Suprapubic skin (tissue), 4 donors: ENCODE results near the gene XPO1.

Experiments
- EP300 ChIP-seq: sonication (generic); formaldehyde crosslinking; IDR thresholded peaks from one replicate; pipeline ENCODE4 v1.6.1; 2017; ENCODE audit warnings: antibody characterized with exemption
- POLR2A ChIP-seq, 2 donors: fragments of 450-650 bp; IDR thresholded peaks; one replicate each; pipeline ENCODE4 v1.6.1; 2017; ENCODE audit warnings: antibody characterized with exemption in 2 of 2, mild to moderate bottlenecking in 2 of 2, moderate library complexity in 2 of 2
- POLR2AphosphoS5 ChIP-seq, 3 donors: sonication (generic); formaldehyde crosslinking; IDR thresholded peaks; one replicate each; pipeline ENCODE4 v1.6.1; 2017; ENCODE audit warnings: antibody characterized with exemption in 3 of 3
- TF ChIP-seq, protein P1 (sequence below), 2 donors: fragments of 200-600 bp in 1 of 2; fragments of 450-650 bp in 1 of 2; sonication (generic) in 1 of 2; IDR thresholded peaks; one replicate each; pipeline ENCODE4 v1.5.1; 2016 to 2019; ENCODE audit warnings: antibody characterized with exemption in 2 of 2, mild to moderate bottlenecking in 1 of 2, moderate library complexity in 1 of 2

DNA sequence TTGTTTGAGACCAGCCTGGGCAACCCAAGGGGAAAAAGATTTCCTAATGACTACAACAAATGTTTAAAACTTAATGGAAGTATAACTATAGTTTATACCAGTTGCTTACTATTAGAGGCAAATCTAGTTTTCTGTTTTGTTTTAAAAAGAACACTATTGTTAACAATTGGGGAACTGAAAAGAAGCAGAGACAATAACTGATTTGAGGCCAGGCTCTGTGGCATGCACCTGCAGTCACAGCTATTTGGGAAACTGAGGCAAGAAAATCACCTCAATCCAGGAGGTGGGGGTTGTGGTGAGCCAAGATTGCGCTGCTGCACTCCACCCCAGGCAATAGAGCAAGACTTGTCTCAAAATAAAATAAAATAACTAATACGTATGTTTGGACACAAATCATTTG is 39.1 kb downstream of the XPO1 start:
- TF ChIP-seq, protein P1, sequence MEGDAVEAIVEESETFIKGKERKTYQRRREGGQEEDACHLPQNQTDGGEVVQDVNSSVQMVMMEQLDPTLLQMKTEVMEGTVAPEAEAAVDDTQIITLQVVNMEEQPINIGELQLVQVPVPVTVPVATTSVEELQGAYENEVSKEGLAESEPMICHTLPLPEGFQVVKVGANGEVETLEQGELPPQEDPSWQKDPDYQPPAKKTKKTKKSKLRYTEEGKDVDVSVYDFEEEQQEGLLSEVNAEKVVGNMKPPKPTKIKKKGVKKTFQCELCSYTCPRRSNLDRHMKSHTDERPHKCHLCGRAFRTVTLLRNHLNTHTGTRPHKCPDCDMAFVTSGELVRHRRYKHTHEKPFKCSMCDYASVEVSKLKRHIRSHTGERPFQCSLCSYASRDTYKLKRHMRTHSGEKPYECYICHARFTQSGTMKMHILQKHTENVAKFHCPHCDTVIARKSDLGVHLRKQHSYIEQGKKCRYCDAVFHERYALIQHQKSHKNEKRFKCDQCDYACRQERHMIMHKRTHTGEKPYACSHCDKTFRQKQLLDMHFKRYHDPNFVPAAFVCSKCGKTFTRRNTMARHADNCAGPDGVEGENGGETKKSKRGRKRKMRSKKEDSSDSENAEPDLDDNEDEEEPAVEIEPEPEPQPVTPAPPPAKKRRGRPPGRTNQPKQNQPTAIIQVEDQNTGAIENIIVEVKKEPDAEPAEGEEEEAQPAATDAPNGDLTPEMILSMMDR (IDR thresholded peaks at IDR 0.05), result no peak
- no peak for TF ChIP-seq POLR2A (IDR thresholded peaks at IDR 0.05)
- TF ChIP-seq POLR2AphosphoS5 (IDR thresholded peaks at IDR 0.05), result no peak
- no peak for TF ChIP-seq EP300
